Measurements from ENCODE around the gene GPC3. TPM values are rescaled to one million over a fixed set of nuclear protein-coding genes. Genes with fewer than 3 reads are reported as not detected.

Gene GPC3
- total RNA-seq, 2 experiments from 2014 or later = 0.25 to 0.59 TPM

DNA sequence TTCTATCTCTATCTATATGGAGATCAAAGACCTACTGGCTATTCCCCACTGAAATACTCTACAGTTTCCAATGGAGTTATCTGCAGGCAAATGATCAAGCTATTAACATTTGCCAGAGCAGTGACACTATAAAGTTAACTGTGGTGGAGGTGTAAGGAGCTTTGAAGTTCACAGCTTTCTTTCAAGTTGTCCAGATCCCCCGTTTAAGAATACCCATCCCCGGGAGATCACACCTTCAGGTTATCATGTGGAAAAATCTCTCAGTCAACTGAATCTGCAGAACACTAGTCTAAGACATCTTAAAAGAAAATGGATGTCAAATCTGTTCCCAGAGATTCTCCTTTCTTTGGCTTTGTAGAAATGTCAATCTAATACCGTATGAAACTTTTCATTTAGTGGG lies 80.1 kb downstream of the GPC3 start:
- ATAC-seq (ENCODE audit: poor library complexity) (no peak), DNase-seq (no peak)
- Mint-ChIP-seq H3K36me3 (ENCODE audit: low read depth) (no peaks in the 10 kb centered on the region), H3K27ac (no peak overlapping the region), H3K4me1 (ENCODE audit: low read depth) (no peaks in the 10 kb centered on the region), H3K4me3 (no peak overlapping the region), H3K9me3 (no peaks in the 10 kb centered on the region), H3K27me3 (no peaks in the 10 kb centered on the region)
- no peaks in the 10 kb centered on the region for H3K27me3 ChIP-seq (ENCODE audit: control insufficient read depth in 1 of 2, insufficient read depth in 2 of 2, low read length in 2 of 2)
- ChIA-PET POLR2A (no interaction called here), CTCF (no interaction called here)
- TF ChIP-seq, protein P1, sequence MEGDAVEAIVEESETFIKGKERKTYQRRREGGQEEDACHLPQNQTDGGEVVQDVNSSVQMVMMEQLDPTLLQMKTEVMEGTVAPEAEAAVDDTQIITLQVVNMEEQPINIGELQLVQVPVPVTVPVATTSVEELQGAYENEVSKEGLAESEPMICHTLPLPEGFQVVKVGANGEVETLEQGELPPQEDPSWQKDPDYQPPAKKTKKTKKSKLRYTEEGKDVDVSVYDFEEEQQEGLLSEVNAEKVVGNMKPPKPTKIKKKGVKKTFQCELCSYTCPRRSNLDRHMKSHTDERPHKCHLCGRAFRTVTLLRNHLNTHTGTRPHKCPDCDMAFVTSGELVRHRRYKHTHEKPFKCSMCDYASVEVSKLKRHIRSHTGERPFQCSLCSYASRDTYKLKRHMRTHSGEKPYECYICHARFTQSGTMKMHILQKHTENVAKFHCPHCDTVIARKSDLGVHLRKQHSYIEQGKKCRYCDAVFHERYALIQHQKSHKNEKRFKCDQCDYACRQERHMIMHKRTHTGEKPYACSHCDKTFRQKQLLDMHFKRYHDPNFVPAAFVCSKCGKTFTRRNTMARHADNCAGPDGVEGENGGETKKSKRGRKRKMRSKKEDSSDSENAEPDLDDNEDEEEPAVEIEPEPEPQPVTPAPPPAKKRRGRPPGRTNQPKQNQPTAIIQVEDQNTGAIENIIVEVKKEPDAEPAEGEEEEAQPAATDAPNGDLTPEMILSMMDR (IDR thresholded peaks at IDR 0.05) = no peak
- no peaks in the 10 kb centered on the region for H3K36me3 ChIP-seq (ENCODE audit: insufficient read depth, low read length)
- H3K9me3 ChIP-seq (ENCODE audit: control insufficient read depth in 1 of 2, insufficient read depth in 1 of 2, low read length in 2 of 2) = no peaks in the 10 kb centered on the region
- H3K27ac ChIP-seq (ENCODE audit: low read depth in 1 of 2, low read length in 2 of 2) = no peak overlapping the region
- intact Hi-C loops (cut with DNase I, micrococcal nuclease) = no loop called here
- no peaks in the 10 kb centered on the region for H3K4me1 ChIP-seq (ENCODE audit: insufficient read depth, low read length)
- no peak overlapping the region for H3K4me3 ChIP-seq (ENCODE audit: low read length)

DNA sequence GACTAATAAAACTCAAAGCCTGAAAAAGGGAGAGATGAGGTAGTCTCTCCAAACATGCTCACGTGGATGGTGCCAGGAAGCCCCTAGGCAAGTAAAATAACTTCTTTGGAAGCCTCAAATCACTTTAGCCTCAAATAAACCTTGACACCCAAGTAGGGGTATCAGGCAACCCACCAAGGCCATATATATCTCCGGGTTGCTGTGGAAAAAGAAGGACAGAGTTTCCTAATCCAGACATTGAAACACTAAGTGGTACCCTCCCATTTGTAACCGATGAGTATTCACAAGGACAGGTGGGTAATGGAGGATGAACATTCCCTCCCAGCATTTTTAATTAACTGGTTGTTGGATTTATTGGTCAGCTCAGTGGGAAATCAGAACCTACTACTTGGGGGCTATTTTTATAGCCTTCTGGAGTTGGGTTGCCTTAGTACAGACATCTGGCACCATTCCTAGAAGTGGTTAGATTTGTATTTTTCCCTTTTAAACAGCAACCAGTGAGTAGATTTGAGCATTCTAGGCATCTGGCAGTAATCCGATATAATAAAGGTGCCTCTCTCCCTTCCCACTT lies 87.7 kb downstream of the GPC3 start:
- DNase-seq (no peak), ATAC-seq (ENCODE audit: poor library complexity) (no peak)
- Histone ChIP-seq H3K4me1 (ENCODE audit: insufficient read depth, low read length) (no peaks in the 10 kb centered on the region), H3K36me3 (ENCODE audit: insufficient read depth, low read length) (no peaks in the 10 kb centered on the region), H3K4me3 (ENCODE audit: low read length) (no peak overlapping the region), H3K27me3 (ENCODE audit: control insufficient read depth in 1 of 2, insufficient read depth in 2 of 2, low read length in 2 of 2) (no peaks in the 10 kb centered on the region), H3K9me3 (ENCODE audit: control insufficient read depth in 1 of 2, insufficient read depth in 1 of 2, low read length in 2 of 2) (no peaks in the 10 kb centered on the region), H3K27ac (ENCODE audit: low read depth in 1 of 2, low read length in 2 of 2) (no peak overlapping the region)
- TF ChIP-seq, protein P1 (IDR thresholded peaks at IDR 0.05) = no peak
- Mint-ChIP-seq H3K27ac (no peak overlapping the region), H3K9me3 (no peaks in the 10 kb centered on the region), H3K36me3 (ENCODE audit: low read depth) (no peaks in the 10 kb centered on the region), H3K4me1 (ENCODE audit: low read depth) (no peaks in the 10 kb centered on the region), H3K27me3 (no peaks in the 10 kb centered on the region), H3K4me3 (no peak overlapping the region)
- intact Hi-C loops (cut with DNase I, micrococcal nuclease) = no loop called here
- POLR2A ChIA-PET = no interaction called here
- CTCF ChIA-PET = no interaction called here

DNA sequence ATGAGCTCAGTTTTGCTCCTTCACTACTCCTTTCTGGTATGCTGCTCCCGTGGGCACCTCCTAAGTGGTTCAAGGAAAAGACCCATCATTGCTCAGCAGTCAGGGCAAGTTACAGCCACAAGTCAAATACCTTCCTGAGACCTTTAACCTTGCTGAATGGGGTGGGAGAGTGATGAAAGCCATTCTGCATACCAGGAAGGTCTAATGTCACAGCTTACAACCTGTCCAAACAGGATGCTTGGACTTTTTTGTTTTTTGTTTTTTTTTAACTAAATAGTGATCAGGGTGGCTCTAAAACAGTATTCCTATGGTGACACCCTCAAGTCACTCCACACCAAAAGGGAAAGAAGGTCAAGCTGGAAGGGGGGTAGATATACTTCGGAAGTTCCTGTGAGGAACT lies 93.1 kb downstream of the GPC3 start:
- H3K9me3 Mint-ChIP-seq = no peaks in the 10 kb centered on the region
- ATAC-seq (ENCODE audit: poor library complexity) (no peak), DNase-seq (no peak)
- Histone ChIP-seq H3K27ac (ENCODE audit: low read depth in 1 of 2, low read length in 2 of 2) (no peak overlapping the region), H3K27me3 (ENCODE audit: control insufficient read depth in 1 of 2, insufficient read depth in 2 of 2, low read length in 2 of 2) (no peaks in the 10 kb centered on the region), H3K9me3 (ENCODE audit: control insufficient read depth in 1 of 2, insufficient read depth in 1 of 2, low read length in 2 of 2) (no peaks in the 10 kb centered on the region), H3K36me3 (ENCODE audit: insufficient read depth, low read length) (no peaks in the 10 kb centered on the region), H3K4me3 (ENCODE audit: low read length) (no peak overlapping the region), H3K4me1 (ENCODE audit: insufficient read depth, low read length) (no peaks in the 10 kb centered on the region)
- TF ChIP-seq, protein P1 (IDR thresholded peaks at IDR 0.05) = no peak
- ChIA-PET CTCF (interaction anchor here (0.7 kb wide), 1 partner anchor 1104 kb away, joined by 3 read pairs; no protein-coding TSS in a partner anchor), POLR2A (no interaction called here)
- H3K36me3 Mint-ChIP-seq (ENCODE audit: low read depth) = no peaks in the 10 kb centered on the region
- no peaks in the 10 kb centered on the region for H3K4me1 Mint-ChIP-seq (ENCODE audit: low read depth)
- H3K27ac Mint-ChIP-seq = no peak overlapping the region
- no peak overlapping the region for H3K4me3 Mint-ChIP-seq
- intact Hi-C loops (cut with DNase I, micrococcal nuclease) = no loop called here
- no peaks in the 10 kb centered on the region for H3K27me3 Mint-ChIP-seq

Data from CD4-positive, alpha-beta T cell (primary cell).